K562 (cell line): Measurements from ENCODE around the gene BEST2. TPM values are rescaled to one million over a fixed set of nuclear protein-coding genes. Genes with fewer than 3 reads are reported as not detected.
A peak's percentile ranks its signal among the peaks of the same experiment; 100 is the strongest.

ENCODE experiments used
- C11orf30 ChIP-seq: fragments of 450-650 bp; IDR thresholded peaks from 2 replicates; pipeline ENCODE4 v1.6.1; 2016; ENCODE audit warnings: low read depth, mild to moderate bottlenecking
- FOXA1 ChIP-seq: fragments of 450-650 bp; IDR thresholded peaks from 2 replicates; pipeline ENCODE4 v1.6.1; 2016; ENCODE audit warnings: mild to moderate bottlenecking, borderline replicate concordance
- FOXK1 ChIP-seq: sonication (generic); formaldehyde crosslinking; IDR thresholded peaks from 2 replicates; pipeline ENCODE4 v1.8.0; 2022; ENCODE audit warnings: missing genetic modification reagents, mild to moderate bottlenecking, borderline replicate concordance
- ILF3 ChIP-seq: fragments of 450-650 bp; IDR thresholded peaks from 2 replicates; pipeline ENCODE4 v1.6.1; 2018; ENCODE audit warnings: antibody characterized with exemption, mild to moderate bottlenecking, moderate library complexity, borderline replicate concordance
- PHF8 ChIP-seq: fragments of 200-600 bp; sonication (generic); IDR thresholded peaks from 2 replicates; pipeline ENCODE4 v1.6.1; 2012; ENCODE audit warnings: mixed run types, mild to moderate bottlenecking, inconsistent platforms, low read length, moderate library complexity, borderline replicate concordance
- POLR2AphosphoS5 ChIP-seq: IDR thresholded peaks from 2 replicates; pipeline ENCODE4 v1.6.1; 2011; ENCODE audit warnings: mild to moderate bottlenecking, low read depth, low read length, moderate library complexity; ENCODE audit not compliant: control insufficient read depth, insufficient read depth
- PRPF4 ChIP-seq: fragments of 200-400 bp; formaldehyde crosslinking; IDR thresholded peaks from one replicate; pipeline ENCODE4 v1.6.1; 2017; ENCODE audit warnings: low read length, low read depth, mild to moderate bottlenecking; ENCODE audit not compliant: insufficient read depth, poor library complexity, severe bottlenecking
- RBM39 ChIP-seq: fragments of 200-400 bp; formaldehyde crosslinking; optimal IDR thresholded peaks from 2 replicates; pipeline ENCODE3; 2018; ENCODE audit warnings: low read depth, low read length
- polyA plus RNA-seq, 8 experiments: library from polyadenylated mRNA; depleted of rRNA in 4 of 8; stranded (reverse) in 5 of 8; unstranded in 3 of 8; fragments of >200 nt; fragmentation: Nextera tagmentation in 2 of 8; fragmentation: Illumina TruSeq in 1 of 8; extraction: Ambion mirVana in 2 of 8; extraction: Trizol in 1 of 8; gene quantifications; 2 replicates each; pipeline versions ENCODE4 v1.2.1 to v1.2.3, GENCODE V29; 2011 to 2014; ENCODE audit warnings: inconsistent platforms in 1 of 8, missing spikeins in 1 of 8
- total RNA-seq, 7 experiments: library from RNA; depleted of rRNA in 6 of 7; stranded (reverse); fragments of >200 nt in 6 of 7; fragmentation: Illumina TruSeq in 2 of 7; extraction: Trizol in 2 of 7; gene quantifications; 2 replicates each; pipeline versions ENCODE4 v1.2.1 to v1.2.3, GENCODE V29; 2011 to 2021; ENCODE audit warnings: low replicate concordance in 1 of 7
- TF ChIP-seq, protein P1 (sequence below), 2 experiments: fragments of 450-650 bp; conservative IDR thresholded peaks; 2 replicates each; pipeline ENCODE4 v1.6.1; 2017; ENCODE audit warnings: mild to moderate bottlenecking in 2 of 2, moderate library complexity in 2 of 2
- TF ChIP-seq, protein P2 (sequence below), 2 experiments: fragments of 200-800 bp in 1 of 2; sonication (Bioruptor generic) in 1 of 2; sonication (generic) in 1 of 2; formaldehyde crosslinking in 1 of 2; IDR thresholded peaks in 1 of 2; conservative IDR thresholded peaks in 1 of 2; 2 replicates each; pipeline versions ENCODE4 v1.5.0 to v1.6.1; 2016 to 2020; ENCODE audit warnings: missing compliant biosample characterization in 1 of 2, missing genetic modification characterization in 1 of 2, missing genetic modification reagents in 1 of 2
- TF ChIP-seq, protein P3 (sequence below), 2 experiments: fragments of 450-650 bp in 1 of 2; sonication (generic) in 1 of 2; formaldehyde crosslinking; conservative IDR thresholded peaks; 2 replicates each; pipeline versions ENCODE4 v1.4.0 to v1.8.1; 2020 to 2022; ENCODE audit warnings: mild to moderate bottlenecking in 1 of 2, missing genetic modification reagents in 1 of 2
- TF ChIP-seq, protein P4 (sequence below), 2 experiments: fragments of 250-450 bp in 1 of 2; fragments of 450-650 bp in 1 of 2; sonication (Bioruptor Pico) in 1 of 2; IDR thresholded peaks; 2 replicates each; pipeline versions ENCODE4 v1.6.1 to v1.8.0; 2016 to 2021; ENCODE audit warnings: mild to moderate bottlenecking in 2 of 2, moderate library complexity in 2 of 2, missing compliant biosample characterization in 1 of 2, missing genetic modification characterization in 1 of 2
- TF ChIP-seq, protein P5 (sequence below), 2 experiments: fragments of 450-650 bp; IDR thresholded peaks; 2 replicates each; pipeline ENCODE4 v1.6.1; 2018; ENCODE audit warnings: mild to moderate bottlenecking in 2 of 2, low read depth in 1 of 2; ENCODE audit not compliant: partially characterized antibody in 2 of 2

Gene BEST2
- total and polyA plus RNA-seq, 9 of the 15 experiments (the other 6 are each of a cell fraction or from before 2014, with no cell fraction given), result not detected

DNA sequence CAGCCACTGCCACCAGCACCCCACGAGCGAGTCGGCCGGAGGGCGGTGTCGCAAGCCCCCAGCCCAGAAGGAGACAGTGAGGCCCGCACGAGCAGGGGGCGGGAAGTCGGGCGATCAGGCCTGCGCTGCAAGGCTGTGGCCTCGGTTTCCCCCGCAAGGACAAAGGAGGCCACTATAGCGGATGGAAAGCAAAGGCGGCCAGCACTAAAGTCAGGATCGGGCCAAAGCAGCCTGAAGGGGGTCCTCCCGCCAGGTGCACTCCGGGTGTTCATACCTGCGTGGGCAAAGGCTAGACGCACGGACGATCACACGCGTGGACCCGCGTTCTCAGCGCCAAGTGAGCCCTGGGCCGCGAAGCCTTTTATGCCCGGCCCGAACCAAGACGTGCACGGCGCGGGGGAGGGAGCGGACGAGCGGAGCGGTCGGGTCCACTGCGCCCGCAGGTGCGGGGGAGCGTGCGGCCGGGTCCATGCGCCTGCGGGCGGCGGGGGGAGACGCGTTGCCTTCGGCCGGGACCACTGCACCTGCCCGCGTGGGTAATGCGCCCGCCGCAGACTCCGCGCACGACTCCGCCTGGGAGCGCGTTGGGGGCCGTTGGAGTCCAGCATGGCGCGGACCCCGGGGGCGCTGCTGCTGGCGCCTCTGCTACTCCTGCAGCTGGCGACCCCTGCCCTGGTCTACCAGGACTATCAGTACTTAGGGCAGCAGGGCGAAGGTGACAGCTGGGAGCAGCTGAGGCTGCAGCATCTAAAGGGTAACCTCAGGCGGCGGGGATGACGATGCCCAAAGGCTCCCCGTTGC, 50.1 kb downstream of the BEST2 start, which contains the start of the genes PRDX2 and THSD8 (continued):
- TF ChIP-seq POLR2AphosphoS5 (peak; percentile 90), ILF3 (no peak), PRPF4 (peak; percentile 36), RBM39 (no peak), FOXK1 (CRISPR knock-in tag) (peak; percentile 92; the same call in 1 of the 2 replicates), PHF8 (peak; percentile 99), C11orf30 (no peak; the same call in 1 of the 2 replicates), FOXA1 (no peak)
- TF ChIP-seq, protein P1, sequence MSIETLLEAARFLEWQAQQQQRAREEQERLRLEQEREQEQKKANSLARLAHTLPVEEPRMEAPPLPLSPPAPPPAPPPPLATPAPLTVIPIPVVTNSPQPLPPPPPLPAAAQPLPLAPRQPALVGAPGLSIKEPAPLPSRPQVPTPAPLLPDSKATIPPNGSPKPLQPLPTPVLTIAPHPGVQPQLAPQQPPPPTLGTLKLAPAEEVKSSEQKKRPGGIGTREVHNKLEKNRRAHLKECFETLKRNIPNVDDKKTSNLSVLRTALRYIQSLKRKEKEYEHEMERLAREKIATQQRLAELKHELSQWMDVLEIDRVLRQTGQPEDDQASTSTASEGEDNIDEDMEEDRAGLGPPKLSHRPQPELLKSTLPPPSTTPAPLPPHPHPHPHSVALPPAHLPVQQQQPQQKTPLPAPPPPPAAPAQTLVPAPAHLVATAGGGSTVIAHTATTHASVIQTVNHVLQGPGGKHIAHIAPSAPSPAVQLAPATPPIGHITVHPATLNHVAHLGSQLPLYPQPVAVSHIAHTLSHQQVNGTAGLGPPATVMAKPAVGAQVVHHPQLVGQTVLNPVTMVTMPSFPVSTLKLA (conservative IDR thresholded peaks at IDR 0.05), result peak; percentile 58 to 85
- TF ChIP-seq, protein P2, sequence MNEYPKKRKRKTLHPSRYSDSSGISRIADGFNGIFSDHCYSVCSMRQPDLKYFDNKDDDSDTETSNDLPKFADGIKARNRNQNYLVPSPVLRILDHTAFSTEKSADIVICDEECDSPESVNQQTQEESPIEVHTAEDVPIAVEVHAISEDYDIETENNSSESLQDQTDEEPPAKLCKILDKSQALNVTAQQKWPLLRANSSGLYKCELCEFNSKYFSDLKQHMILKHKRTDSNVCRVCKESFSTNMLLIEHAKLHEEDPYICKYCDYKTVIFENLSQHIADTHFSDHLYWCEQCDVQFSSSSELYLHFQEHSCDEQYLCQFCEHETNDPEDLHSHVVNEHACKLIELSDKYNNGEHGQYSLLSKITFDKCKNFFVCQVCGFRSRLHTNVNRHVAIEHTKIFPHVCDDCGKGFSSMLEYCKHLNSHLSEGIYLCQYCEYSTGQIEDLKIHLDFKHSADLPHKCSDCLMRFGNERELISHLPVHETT (CRISPR knock-in tag; conservative IDR thresholded peaks at IDR 0.05 in 1 of 2, IDR thresholded peaks at IDR 0.05 in 1 of 2), result 0 out of 4 replicates have a peak, but pooled peaks of 1 of the 2 experiments have one; percentile 48
- TF ChIP-seq, protein P3, sequence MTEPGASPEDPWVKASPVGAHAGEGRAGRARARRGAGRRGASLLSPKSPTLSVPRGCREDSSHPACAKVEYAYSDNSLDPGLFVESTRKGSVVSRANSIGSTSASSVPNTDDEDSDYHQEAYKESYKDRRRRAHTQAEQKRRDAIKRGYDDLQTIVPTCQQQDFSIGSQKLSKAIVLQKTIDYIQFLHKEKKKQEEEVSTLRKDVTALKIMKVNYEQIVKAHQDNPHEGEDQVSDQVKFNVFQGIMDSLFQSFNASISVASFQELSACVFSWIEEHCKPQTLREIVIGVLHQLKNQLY (CRISPR knock-in tag; conservative IDR thresholded peaks at IDR 0.05), result peak in 1 of 2 experiments; percentile 52; a peak in 1 of 4 replicates
- TF ChIP-seq, protein P4, sequence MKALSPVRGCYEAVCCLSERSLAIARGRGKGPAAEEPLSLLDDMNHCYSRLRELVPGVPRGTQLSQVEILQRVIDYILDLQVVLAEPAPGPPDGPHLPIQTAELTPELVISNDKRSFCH (CRISPR knock-in tag; IDR thresholded peaks at IDR 0.05), result no peak
- TF ChIP-seq, protein P4 (tag; IDR thresholded peaks at IDR 0.05), result no peak
- TF ChIP-seq, protein P5, sequence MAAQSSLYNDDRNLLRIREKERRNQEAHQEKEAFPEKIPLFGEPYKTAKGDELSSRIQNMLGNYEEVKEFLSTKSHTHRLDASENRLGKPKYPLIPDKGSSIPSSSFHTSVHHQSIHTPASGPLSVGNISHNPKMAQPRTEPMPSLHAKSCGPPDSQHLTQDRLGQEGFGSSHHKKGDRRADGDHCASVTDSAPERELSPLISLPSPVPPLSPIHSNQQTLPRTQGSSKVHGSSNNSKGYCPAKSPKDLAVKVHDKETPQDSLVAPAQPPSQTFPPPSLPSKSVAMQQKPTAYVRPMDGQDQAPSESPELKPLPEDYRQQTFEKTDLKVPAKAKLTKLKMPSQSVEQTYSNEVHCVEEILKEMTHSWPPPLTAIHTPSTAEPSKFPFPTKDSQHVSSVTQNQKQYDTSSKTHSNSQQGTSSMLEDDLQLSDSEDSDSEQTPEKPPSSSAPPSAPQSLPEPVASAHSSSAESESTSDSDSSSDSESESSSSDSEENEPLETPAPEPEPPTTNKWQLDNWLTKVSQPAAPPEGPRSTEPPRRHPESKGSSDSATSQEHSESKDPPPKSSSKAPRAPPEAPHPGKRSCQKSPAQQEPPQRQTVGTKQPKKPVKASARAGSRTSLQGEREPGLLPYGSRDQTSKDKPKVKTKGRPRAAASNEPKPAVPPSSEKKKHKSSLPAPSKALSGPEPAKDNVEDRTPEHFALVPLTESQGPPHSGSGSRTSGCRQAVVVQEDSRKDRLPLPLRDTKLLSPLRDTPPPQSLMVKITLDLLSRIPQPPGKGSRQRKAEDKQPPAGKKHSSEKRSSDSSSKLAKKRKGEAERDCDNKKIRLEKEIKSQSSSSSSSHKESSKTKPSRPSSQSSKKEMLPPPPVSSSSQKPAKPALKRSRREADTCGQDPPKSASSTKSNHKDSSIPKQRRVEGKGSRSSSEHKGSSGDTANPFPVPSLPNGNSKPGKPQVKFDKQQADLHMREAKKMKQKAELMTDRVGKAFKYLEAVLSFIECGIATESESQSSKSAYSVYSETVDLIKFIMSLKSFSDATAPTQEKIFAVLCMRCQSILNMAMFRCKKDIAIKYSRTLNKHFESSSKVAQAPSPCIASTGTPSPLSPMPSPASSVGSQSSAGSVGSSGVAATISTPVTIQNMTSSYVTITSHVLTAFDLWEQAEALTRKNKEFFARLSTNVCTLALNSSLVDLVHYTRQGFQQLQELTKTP (IDR thresholded peaks at IDR 0.05; ENCODE audit: low read depth in 1 of 2, partially characterized antibody in 2 of 2), result peak in 1 of 2 experiments; percentile 44
